Right lobe of liver (tissue), 4 donors: ENCODE data around the gene SELE.

Source experiments
- CTCF ChIP-seq, 4 donors: fragments of 200-600 bp in 3 of 4; fragments of 450-650 bp in 1 of 4; IDR thresholded peaks; one replicate each; pipeline versions ENCODE4 v1.5.1 to v1.8.0; 2016 to 2022; ENCODE audit warnings: antibody characterized with exemption in 4 of 4, mild to moderate bottlenecking in 2 of 4
- POLR2A ChIP-seq: fragments of 450-650 bp; IDR thresholded peaks from one replicate; pipeline ENCODE4 v1.6.1; 2017; ENCODE audit warnings: antibody characterized with exemption, mild to moderate bottlenecking
- donor health status: DM: no; HTN: no; CAD: no.
- donor health status: DM: no; HTN: no; CAD: no.
- donor health status: DM: no; HTN: yes; CAD: no.

- TF ChIP-seq POLR2A (no peak), CTCF (IDR thresholded peaks at IDR 0.05) (no peak)
These were observed 16.2 kb upstream of the SELE start for GRCh38 chr1:169750041-169750440.
